Stimulated activated CD8-positive, alpha-beta memory T cell treated with anti-CD3 and anti-CD28 coated beads, Interleukin-7, amount 100 ng/mL, for 48 hours (primary cell): ENCODE results near the gene LOXHD1.

Experiments
- DNase-seq, 2 donors: peaks; one replicate each; pipeline ENCODE4 v3.0.0-alpha.2; 2020; ENCODE audit warnings: low read depth in 1 of 2; ENCODE audit errors: extremely low read depth in 1 of 2

Gene LOXHD1

GRCh38 chr18:46427216-46427995 lies 229.6 kb downstream of the LOXHD1 start:
- no peak for DNase-seq
